ENCODE results near the gene OR51I1. TPM values are rescaled to one million over a fixed set of nuclear protein-coding genes. Genes with fewer than 3 reads are reported as not detected.

Gene OR51I1
- total RNA-seq, 2 donors from 2014 or later = not detected

DNA sequence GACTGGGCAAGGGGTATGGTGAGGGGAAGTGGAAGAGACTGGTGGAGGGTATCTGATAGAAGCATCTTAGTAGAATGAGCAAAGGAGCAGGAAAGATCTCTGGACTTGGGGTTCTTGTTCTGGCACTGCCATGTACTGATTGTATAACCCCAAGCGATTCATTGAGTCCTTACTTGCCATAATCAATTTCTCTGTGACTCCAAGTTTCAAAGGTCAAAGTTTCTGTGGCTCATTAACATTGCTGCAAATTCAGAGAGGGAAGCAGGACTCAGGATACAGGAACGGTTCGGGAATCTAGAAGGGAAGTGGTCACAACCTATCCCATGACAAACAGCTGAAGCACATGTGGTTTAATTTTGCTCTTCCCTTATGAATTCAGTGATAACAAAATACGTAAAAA lies 8.1 kb upstream of the OR51I1 start:
- H3K36me3 ChIP-seq = no peaks in the 10 kb centered on the region
- ATAC-seq (ENCODE audit: insufficient number of reproducible peaks, low FRiP score, low read depth) = no peak
- no peak for DNase-seq (ENCODE audit: low spot score)
- no peak overlapping the region for H3K27ac ChIP-seq
- TF ChIP-seq, protein P1, sequence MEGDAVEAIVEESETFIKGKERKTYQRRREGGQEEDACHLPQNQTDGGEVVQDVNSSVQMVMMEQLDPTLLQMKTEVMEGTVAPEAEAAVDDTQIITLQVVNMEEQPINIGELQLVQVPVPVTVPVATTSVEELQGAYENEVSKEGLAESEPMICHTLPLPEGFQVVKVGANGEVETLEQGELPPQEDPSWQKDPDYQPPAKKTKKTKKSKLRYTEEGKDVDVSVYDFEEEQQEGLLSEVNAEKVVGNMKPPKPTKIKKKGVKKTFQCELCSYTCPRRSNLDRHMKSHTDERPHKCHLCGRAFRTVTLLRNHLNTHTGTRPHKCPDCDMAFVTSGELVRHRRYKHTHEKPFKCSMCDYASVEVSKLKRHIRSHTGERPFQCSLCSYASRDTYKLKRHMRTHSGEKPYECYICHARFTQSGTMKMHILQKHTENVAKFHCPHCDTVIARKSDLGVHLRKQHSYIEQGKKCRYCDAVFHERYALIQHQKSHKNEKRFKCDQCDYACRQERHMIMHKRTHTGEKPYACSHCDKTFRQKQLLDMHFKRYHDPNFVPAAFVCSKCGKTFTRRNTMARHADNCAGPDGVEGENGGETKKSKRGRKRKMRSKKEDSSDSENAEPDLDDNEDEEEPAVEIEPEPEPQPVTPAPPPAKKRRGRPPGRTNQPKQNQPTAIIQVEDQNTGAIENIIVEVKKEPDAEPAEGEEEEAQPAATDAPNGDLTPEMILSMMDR (IDR thresholded peaks at IDR 0.05) = no peak
- H3K4me3 ChIP-seq = no peak overlapping the region
- H3K27me3 ChIP-seq (replicated peaks; ENCODE audit: insufficient read depth) = no peaks in the 10 kb centered on the region
- H3K9me3 ChIP-seq = no peaks in the 10 kb centered on the region
- H3K4me1 ChIP-seq (ENCODE audit: control insufficient read depth in 1 of 2, low read depth in 2 of 2) = no peaks in the 10 kb centered on the region

DNA sequence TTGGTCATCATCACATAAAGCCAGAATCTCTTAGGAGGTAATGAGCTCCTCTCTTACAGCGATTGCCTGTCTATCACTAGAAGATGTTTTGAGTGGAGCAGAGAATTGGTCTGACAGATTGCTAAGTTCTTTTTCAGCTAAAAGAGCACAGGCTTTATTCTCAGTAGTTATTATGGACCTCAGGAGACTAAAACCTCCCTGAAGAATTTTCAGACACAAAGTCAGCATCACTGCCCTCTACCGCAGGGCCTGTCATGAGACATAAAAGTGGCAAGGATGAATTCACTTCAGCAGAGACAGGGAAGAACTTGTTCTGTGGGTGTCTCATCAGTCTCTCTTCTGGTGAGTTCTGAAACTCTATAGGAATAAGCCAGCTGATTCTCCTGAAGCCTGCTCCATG lies 7.7 kb upstream of the OR51I1 start, which contains the start of gene OR51I2:
OR51I2 (plus strand) TSS at position 301 of the 400 bp plus-strand sequence. CDS start 4,166 bp downstream, outside the sequence.
- TF ChIP-seq, protein P1 (IDR thresholded peaks at IDR 0.05) = no peak
- no peaks in the 10 kb centered on the region for H3K27me3 ChIP-seq (replicated peaks; ENCODE audit: insufficient read depth)
- no peaks in the 10 kb centered on the region for H3K9me3 ChIP-seq
- no peak for DNase-seq (ENCODE audit: low spot score)
- no peaks in the 10 kb centered on the region for H3K36me3 ChIP-seq
- ATAC-seq (ENCODE audit: insufficient number of reproducible peaks, low FRiP score, low read depth) = no peak
- H3K4me3 ChIP-seq = no peak within 1 kb of the TSS
- H3K4me1 ChIP-seq (ENCODE audit: control insufficient read depth in 1 of 2, low read depth in 2 of 2) = no peaks in the 10 kb centered on the region
- no peak within 1 kb of the TSS for H3K27ac ChIP-seq

DNA sequence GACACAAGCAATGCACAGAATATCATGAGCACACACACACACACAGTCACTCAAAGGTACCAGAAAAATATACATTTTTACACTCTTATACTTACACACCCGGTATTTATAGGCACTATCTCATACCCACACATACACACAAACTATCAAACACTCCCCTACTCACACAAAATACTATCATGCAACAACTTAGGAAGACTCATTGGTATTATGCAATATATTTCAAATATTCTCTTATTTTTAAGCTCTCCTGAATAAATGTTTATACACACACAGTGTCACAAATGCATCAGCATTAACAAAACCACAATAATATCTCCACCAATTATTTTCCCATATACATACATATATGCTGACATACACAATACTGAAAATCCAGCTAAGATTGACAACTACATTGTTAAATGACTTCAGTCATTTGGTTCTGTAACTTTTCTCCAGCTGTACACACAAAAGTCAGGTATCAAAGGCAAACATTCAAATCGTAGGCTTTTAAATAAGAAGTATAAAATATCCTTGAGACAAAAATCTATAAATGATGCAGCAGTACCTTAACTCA lies 2.6 kb upstream of the OR51I1 start:
- TF ChIP-seq, protein P1 (IDR thresholded peaks at IDR 0.05) = no peak
- H3K36me3 ChIP-seq = no peaks in the 10 kb centered on the region
- ATAC-seq (ENCODE audit: insufficient number of reproducible peaks, low FRiP score, low read depth) (no peak), DNase-seq (ENCODE audit: low spot score) (no peak)
- no peak overlapping the region for H3K4me3 ChIP-seq
- no peak overlapping the region for H3K27ac ChIP-seq
- H3K9me3 ChIP-seq = no peaks in the 10 kb centered on the region
- H3K27me3 ChIP-seq (replicated peaks; ENCODE audit: insufficient read depth) = no peaks in the 10 kb centered on the region
- H3K4me1 ChIP-seq (ENCODE audit: control insufficient read depth in 1 of 2, low read depth in 2 of 2) = no peaks in the 10 kb centered on the region

DNA sequence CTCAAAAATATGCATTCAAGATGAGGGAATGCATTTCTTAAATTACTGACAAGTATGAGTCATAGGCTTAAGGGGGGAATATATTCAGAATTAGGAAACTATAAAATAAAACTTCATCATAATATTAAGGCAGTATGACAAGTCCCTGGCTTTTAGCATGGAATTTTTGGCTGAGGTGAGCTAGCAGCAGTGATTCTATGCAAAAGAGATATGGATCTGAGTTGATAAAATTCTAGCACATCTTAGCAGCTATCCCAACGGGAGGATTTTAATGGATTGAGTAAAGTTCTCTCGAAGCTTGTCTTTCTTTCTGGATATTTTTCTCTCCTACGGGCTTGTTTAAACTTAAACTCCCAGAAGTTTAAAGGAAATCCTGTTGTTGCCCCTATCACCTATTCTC lies 18.2 kb downstream of the OR51I1 start:
- Histone ChIP-seq H3K36me3 (no peaks in the 10 kb centered on the region), H3K27ac (no peak overlapping the region), H3K4me1 (ENCODE audit: control insufficient read depth in 1 of 2, low read depth in 2 of 2) (no peaks in the 10 kb centered on the region), H3K27me3 (replicated peaks; ENCODE audit: insufficient read depth) (no peaks in the 10 kb centered on the region), H3K9me3 (no peaks in the 10 kb centered on the region), H3K4me3 (no peak overlapping the region)
- TF ChIP-seq, protein P1 (IDR thresholded peaks at IDR 0.05) = no peak
- ATAC-seq (ENCODE audit: insufficient number of reproducible peaks, low FRiP score, low read depth) (no peak), DNase-seq (ENCODE audit: low spot score) (no peak)

DNA sequence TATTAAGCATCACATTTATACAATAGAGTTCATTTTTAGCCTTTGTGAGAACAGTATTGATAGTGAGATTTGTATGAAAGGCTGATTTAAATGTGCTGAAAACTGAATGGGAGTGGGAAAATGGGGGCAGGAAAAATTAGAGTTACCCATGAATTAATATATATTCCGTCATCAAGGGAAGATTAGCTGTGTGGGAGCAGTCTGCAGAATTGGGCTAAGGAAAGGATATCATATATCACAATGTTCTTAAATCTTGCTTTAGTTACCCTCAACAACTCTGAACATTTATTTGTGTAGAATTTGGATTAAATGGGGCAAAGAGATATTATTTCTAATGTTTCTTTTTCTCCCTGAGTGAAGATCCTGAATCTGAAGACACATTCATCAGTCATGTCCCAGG lies 19.5 kb downstream of the OR51I1 start, which contains the start of gene OR51Q1:
OR51Q1 (plus strand) TSS at position 301 of the 400 bp plus-strand sequence; CDS start at position 391, 90 bp downstream.
- Histone ChIP-seq H3K9me3 (no peaks in the 10 kb centered on the region), H3K36me3 (no peaks in the 10 kb centered on the region), H3K27me3 (replicated peaks; ENCODE audit: insufficient read depth) (no peaks in the 10 kb centered on the region), H3K4me3 (no peak within 1 kb of the TSS), H3K4me1 (ENCODE audit: control insufficient read depth in 1 of 2, low read depth in 2 of 2) (no peaks in the 10 kb centered on the region), H3K27ac (no peak within 1 kb of the TSS)
- TF ChIP-seq, protein P1 (IDR thresholded peaks at IDR 0.05) = no peak
- DNase-seq (ENCODE audit: low spot score) (no peak), ATAC-seq (ENCODE audit: insufficient number of reproducible peaks, low FRiP score, low read depth) (no peak)
